ENCODE results near the gene FCRL6.

DNA sequence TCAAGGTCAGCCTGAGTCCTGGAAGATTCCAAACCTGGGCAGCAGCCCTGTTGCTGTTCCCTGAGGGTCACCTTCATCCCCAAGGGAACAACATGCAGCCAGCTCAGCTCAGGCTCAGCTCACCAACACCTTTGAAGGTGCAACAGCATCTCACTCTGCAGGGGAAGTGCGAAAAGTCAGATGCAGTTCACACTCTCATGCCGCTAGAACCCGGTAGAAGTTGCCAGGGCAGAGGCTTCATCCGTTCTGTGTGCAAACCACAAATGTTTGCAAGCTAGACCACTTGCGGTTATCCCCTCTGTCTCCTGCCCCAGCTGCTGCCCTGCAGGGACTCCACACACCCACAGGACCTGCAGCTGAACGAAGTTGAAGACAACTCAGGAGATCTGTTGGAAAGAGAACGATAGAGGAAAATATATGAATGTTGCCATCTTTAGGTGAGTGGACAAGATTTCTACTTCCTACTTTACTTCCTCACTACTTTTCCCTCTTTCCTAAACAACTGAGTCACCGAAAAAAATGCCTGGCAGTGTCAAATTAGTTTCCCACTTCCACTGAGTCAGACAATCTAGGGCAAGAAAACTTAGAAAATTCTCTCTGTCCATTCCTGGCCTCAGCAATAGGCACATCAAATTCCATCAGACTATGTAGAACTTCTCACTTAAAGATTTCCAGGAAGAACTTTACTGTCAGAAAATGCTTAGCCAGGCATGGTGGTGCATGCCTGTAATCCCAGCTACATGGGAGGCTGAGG lies 1.8 kb upstream of the FCRL6 start:
- TF ChIP-seq, protein P1, sequence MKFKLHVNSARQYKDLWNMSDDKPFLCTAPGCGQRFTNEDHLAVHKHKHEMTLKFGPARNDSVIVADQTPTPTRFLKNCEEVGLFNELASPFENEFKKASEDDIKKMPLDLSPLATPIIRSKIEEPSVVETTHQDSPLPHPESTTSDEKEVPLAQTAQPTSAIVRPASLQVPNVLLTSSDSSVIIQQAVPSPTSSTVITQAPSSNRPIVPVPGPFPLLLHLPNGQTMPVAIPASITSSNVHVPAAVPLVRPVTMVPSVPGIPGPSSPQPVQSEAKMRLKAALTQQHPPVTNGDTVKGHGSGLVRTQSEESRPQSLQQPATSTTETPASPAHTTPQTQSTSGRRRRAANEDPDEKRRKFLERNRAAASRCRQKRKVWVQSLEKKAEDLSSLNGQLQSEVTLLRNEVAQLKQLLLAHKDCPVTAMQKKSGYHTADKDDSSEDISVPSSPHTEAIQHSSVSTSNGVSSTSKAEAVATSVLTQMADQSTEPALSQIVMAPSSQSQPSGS (CRISPR knock-in tag; IDR thresholded peaks at IDR 0.05): no peak
- TF ChIP-seq POLR2AphosphoS5 (IDR thresholded peaks at IDR 0.05; ENCODE audit: low read depth, low read length) (no peak), ZMYM3 (CRISPR knock-in tag; IDR thresholded peaks at IDR 0.05) (no peak), HOXA7 (CRISPR knock-in tag; IDR thresholded peaks at IDR 0.05) (no peak), CTCF (CRISPR knock-in tag; IDR thresholded peaks at IDR 0.05) (no peak), ZNF350 (CRISPR knock-in tag; IDR thresholded peaks at IDR 0.05; ENCODE audit: borderline replicate concordance, low read depth) (no peak), SRSF1 (optimal IDR thresholded peaks at IDR 0.05; ENCODE audit: low read depth, low read length) (no peak), E2F1 (CRISPR knock-in tag; IDR thresholded peaks at IDR 0.05) (no peak)

Measured in HepG2 (cell line).